GM12878 (cell line): ENCODE data around the gene BEST3. TPM values are rescaled to one million over a fixed set of nuclear protein-coding genes. Genes with fewer than 3 reads are reported as not detected.

Experiments
- ATAC-seq: fragments of 200-7000 bp; cut with Tn5 transposase; 3 replicates; pipeline ENCODE4 v1.9.1; 2020; ENCODE audit warnings: mild to moderate bottlenecking, moderate library complexity
- BruUV-seq: library from RNA; stranded (reverse); fragments of 400-500 nt; replicated peaks from 2 replicates; lab custom pipeline; 2021; lab: Mats Ljungman, UMichigan
- CTCF ChIA-PET: fragments of 300-600 bp; sonication (Branson Sonifier 250); formaldehyde crosslinking; extraction: SDS; loops from one replicate; lab custom pipeline; 2021; ENCODE audit warnings: inconsistent platforms; lab: Yijun Ruan, JAX
- POLR2A ChIA-PET: fragments of 350-600 bp; formaldehyde crosslinking; extraction: SDS; loops from one replicate; lab custom pipeline; 2021; ENCODE audit warnings: inconsistent platforms; lab: Charles Lee
- RAD21 ChIA-PET: fragments of 300-600 bp; sonication (Branson Sonifier 250); formaldehyde crosslinking; loops from one replicate; lab custom pipeline; 2023; ENCODE audit warnings: antibody characterized with exemption; ENCODE audit not compliant: unreplicated experiment; lab: Charles Lee
- SMC1A ChIA-PET: fragments of 300-600 bp; sonication (Branson Sonifier 250); formaldehyde crosslinking; loops from one replicate; lab custom pipeline; 2023; ENCODE audit not compliant: unreplicated experiment, uncharacterized antibody; lab: Charles Lee
- DNase-seq: peaks from one replicate; pipeline ENCODE4 v3.0.0-alpha.2; 2011; ENCODE audit warnings: low read depth, low spot score
- FAIRE-seq: peaks from 3 replicates; lab custom pipeline; 2011; peaks lifted over from hg19 to GRCh38; lab: Jason Lieb, UNC
- H2AFZ ChIP-seq: 2 replicates; pipeline ENCODE4 v1.6.0; 2011; ENCODE audit warnings: low read depth, low read length, control low read depth; ENCODE audit not compliant: control insufficient read depth
- H3K27ac ChIP-seq: 2 replicates; pipeline ENCODE4 v1.5.1; 2011; ENCODE audit warnings: control low read depth; ENCODE audit not compliant: control insufficient read depth, insufficient read depth
- H3K27me3 ChIP-seq, 2 experiments: replicated peaks in 1 of 2; 2 replicates each; pipeline versions ENCODE4 v1.6.0 to v1.6.1; 2011; ENCODE audit warnings: low read length in 1 of 2; ENCODE audit not compliant: control insufficient read depth in 2 of 2, insufficient read depth in 2 of 2
- H3K36me3 ChIP-seq, 2 experiments: 2 replicates each; pipeline ENCODE4 v1.5.1; 2011; ENCODE audit warnings: low read length in 1 of 2; ENCODE audit not compliant: control insufficient read depth in 2 of 2, insufficient read depth in 2 of 2
- H3K4me1 ChIP-seq: 2 replicates; pipeline ENCODE4 v1.6.1; 2011; ENCODE audit warnings: mild to moderate bottlenecking, low read length, moderate library complexity, mixed read lengths; ENCODE audit not compliant: control insufficient read depth, insufficient read depth
- H3K4me2 ChIP-seq: 2 replicates; pipeline ENCODE4 v1.6.0; 2011; ENCODE audit warnings: control low read depth; ENCODE audit not compliant: control insufficient read depth, insufficient read depth
- H3K4me3 ChIP-seq: fragments of 200-600 bp; sonication (generic); 2 replicates; pipeline ENCODE4 v1.5.1; 2016
- H3K79me2 ChIP-seq: 2 replicates; pipeline ENCODE4 v1.6.0; 2011; ENCODE audit warnings: low read length; ENCODE audit not compliant: control insufficient read depth, insufficient read depth
- H3K9ac ChIP-seq: 2 replicates; pipeline ENCODE4 v1.8.0; 2011; ENCODE audit warnings: low read length, control low read depth, mixed read lengths; ENCODE audit not compliant: control insufficient read depth, insufficient read depth
- H3K9me3 ChIP-seq: replicated peaks from 3 replicates; pipeline ENCODE4 v1.5.1; 2011; ENCODE audit warnings: mild to moderate bottlenecking, low read length; ENCODE audit not compliant: control insufficient read depth, insufficient read depth
- H4K20me1 ChIP-seq: 2 replicates; pipeline ENCODE4 v1.6.0; 2011; ENCODE audit not compliant: control insufficient read depth, insufficient read depth
- ASH2L ChIP-seq: fragments of 300-600, 200-600 bp; sonication (generic); IDR thresholded peaks from 2 replicates; pipeline ENCODE4 v1.6.1; 2017; ENCODE audit warnings: low read depth, mild to moderate bottlenecking, borderline replicate concordance
- CHD2 ChIP-seq: IDR thresholded peaks from 2 replicates; pipeline ENCODE4 v1.6.1; 2011; ENCODE audit warnings: low read depth, low read length, improper control_type of control experiment, borderline replicate concordance
- CREB1 ChIP-seq: IDR thresholded peaks from 2 replicates; pipeline ENCODE4 v1.6.1; 2012; ENCODE audit warnings: low read depth, mild to moderate bottlenecking, inconsistent platforms
- E4F1 ChIP-seq: fragments of 450-650 bp; IDR thresholded peaks from 2 replicates; pipeline ENCODE4 v1.6.1; 2018; ENCODE audit warnings: borderline replicate concordance, mild to moderate bottlenecking; ENCODE audit not compliant: partially characterized antibody
- FOXM1 ChIP-seq: IDR thresholded peaks from 2 replicates; pipeline ENCODE4 v1.6.1; 2012; ENCODE audit warnings: low read depth, mild to moderate bottlenecking, inconsistent platforms, low read length, moderate library complexity
- IRF4 ChIP-seq: IDR thresholded peaks from 2 replicates; pipeline ENCODE4 v1.6.1; 2011; ENCODE audit warnings: low read depth, low read length
- IRF5 ChIP-seq: fragments of 450-650 bp; IDR thresholded peaks from 2 replicates; pipeline ENCODE4 v1.6.1; 2017; ENCODE audit warnings: borderline replicate concordance
- JUND ChIP-seq: IDR thresholded peaks from 2 replicates; pipeline ENCODE4 v1.6.1; 2012; ENCODE audit warnings: low read depth, mild to moderate bottlenecking, low read length, improper control_type of control experiment, moderate library complexity
- SUPT20H ChIP-seq: IDR thresholded peaks from 2 replicates; pipeline ENCODE4 v1.6.1; 2011; ENCODE audit warnings: low read depth, mild to moderate bottlenecking, low read length, moderate library complexity, borderline replicate concordance; ENCODE audit not compliant: control insufficient read depth
- TBL1XR1 ChIP-seq: IDR thresholded peaks from 2 replicates; pipeline ENCODE4 v1.6.1; 2012; ENCODE audit warnings: low read depth, low read length, improper control_type of control experiment
- USF1 ChIP-seq: IDR thresholded peaks from 2 replicates; pipeline ENCODE4 v1.6.1; 2011; ENCODE audit warnings: borderline replicate concordance, low read depth, mild to moderate bottlenecking, moderate library complexity, mixed read lengths, low read length; ENCODE audit not compliant: insufficient read depth; ENCODE audit errors: extremely low read length
- WGBS: methylation state at CpG from one replicate; pipeline ENCODE4 v1.1.6; 2016; ENCODE audit warnings: low lambda C conversion rate; ENCODE audit not compliant: insufficient replicate concordance, insufficient coverage; ENCODE audit errors: missing lambda C conversion rate; 5-methylcytosine and 5-hydroxymethylcytosine counted together
- in situ Hi-C: fragments of 300-500 bp; cut with MboI; formaldehyde crosslinking; loops from 9 replicates; pipeline ENCODE4 v1.14.3; 2018; ENCODE audit warnings: mixed read lengths
- intact Hi-C: fragments of 100-400 bp; cut with micrococcal nuclease; formaldehyde crosslinking; loops from one replicate; pipeline ENCODE4 v1.14.2; 2022; ENCODE audit not compliant: unreplicated experiment
- polyA plus RNA-seq, 11 experiments: library from polyadenylated mRNA; depleted of rRNA in 4 of 11; unstranded in 6 of 11; stranded (reverse) in 5 of 11; fragments of >200 nt; fragmentation: Nextera tagmentation in 4 of 11; fragmentation: Illumina TruSeq in 1 of 11; extraction: Ambion mirVana in 4 of 11; extraction: Trizol in 1 of 11; gene quantifications; 1 replicate in 1 of 11; 2 replicates in 10 of 11; pipeline versions ENCODE4 v1.2.1 to v1.2.3, GENCODE V29; 2011 to 2016; ENCODE audit warnings: inconsistent platforms in 2 of 11, missing spikeins in 2 of 11, low read depth in 1 of 11
- total RNA-seq, 4 experiments: library from RNA; depleted of rRNA in 3 of 4; stranded (reverse); fragments of >200 nt in 3 of 4; fragmentation: Illumina TruSeq in 1 of 4; extraction: Trizol in 1 of 4; gene quantifications; 2 replicates each; pipeline versions ENCODE4 v1.2.1 to v1.2.3, GENCODE V29; 2013 to 2021
- TF ChIP-seq, protein P1 (sequence below): fragments of 450-650 bp; IDR thresholded peaks from 2 replicates; pipeline ENCODE4 v1.6.1; 2014; ENCODE audit warnings: mild to moderate bottlenecking

Gene BEST3
- total and polyA plus RNA-seq, 10 of the 15 experiments (the other 5 are each of a cell fraction or from before 2014, with no cell fraction given): not detected

DNA sequence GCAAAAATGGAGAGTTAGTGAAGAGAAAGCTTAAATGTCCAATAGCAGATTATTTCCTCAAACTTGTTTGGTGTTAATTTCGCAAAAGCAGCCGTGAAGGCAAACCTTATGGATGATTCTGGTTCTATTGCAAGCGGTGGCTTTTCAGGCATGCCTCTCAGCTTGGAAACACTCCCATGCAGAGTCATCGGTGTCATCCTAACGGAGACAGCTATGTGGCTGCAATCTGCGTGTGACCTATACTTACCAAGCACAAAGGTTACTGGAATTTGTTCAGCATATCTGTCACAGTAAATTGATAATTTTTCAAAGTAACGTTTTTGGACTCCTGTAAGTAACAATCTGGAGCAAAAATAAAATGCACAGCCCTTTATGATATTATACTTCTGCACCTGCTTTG lies 5.0 kb downstream of the BEST3 start:
- no peak for TF ChIP-seq IRF5
- TF ChIP-seq, all 136 proteins: peak for 0
- no TSS peak for BruUV-seq
- DNase-seq (no peak), ATAC-seq (no peak), FAIRE-seq (no peak)
- no peak overlapping the region for H2AFZ ChIP-seq
- no peaks in the 10 kb centered on the region for H4K20me1 ChIP-seq
- CTCF ChIA-PET: no interaction called here
- in situ Hi-C loops: no loop called here
- SMC1A ChIA-PET: no interaction called here
- H3K79me2 ChIP-seq: no peaks in the 10 kb centered on the region
- H3K36me3 ChIP-seq: no peaks in the 10 kb centered on the region
- no peak overlapping the region for H3K9ac ChIP-seq
- POLR2A ChIA-PET: no interaction called here
- peaks cover 0 to 1% of the 10 kb centered on the region in 2 experiments; a peak in 2 of 4 replicates for H3K27me3 ChIP-seq
- no peak overlapping the region for H3K27ac ChIP-seq
- no peaks in the 10 kb centered on the region for H3K9me3 ChIP-seq
- WGBS: 69% methylated on average over 7 of the region's 7 CpGs
- intact Hi-C loops: no loop called here
- no peak overlapping the region for H3K4me3 ChIP-seq
- H3K4me1 ChIP-seq: no peaks in the 10 kb centered on the region
- RAD21 ChIA-PET: no interaction called here
- H3K4me2 ChIP-seq: no peak overlapping the region

- intact Hi-C loops: no loop called here
- no peak overlapping the region for H3K9ac ChIP-seq
- CTCF ChIA-PET: no interaction called here
- BruUV-seq: no TSS peak
- no peaks in the 10 kb centered on the region for H3K9me3 ChIP-seq
- H2AFZ ChIP-seq: no peak overlapping the region
- in situ Hi-C loops: no loop called here
- peaks cover 0 to 1% of the 10 kb centered on the region in 2 experiments; a peak in 1 of 4 replicates for H3K27me3 ChIP-seq
- FAIRE-seq: no peak
- no peak for ATAC-seq
- no peaks in the 10 kb centered on the region for H3K36me3 ChIP-seq
- RAD21 ChIA-PET: no interaction called here
- no peaks in the 10 kb centered on the region for H3K79me2 ChIP-seq
- WGBS: 67% methylated on average over 2 of the region's 2 CpGs
- H3K4me3 ChIP-seq: no peak overlapping the region
- SMC1A ChIA-PET: no interaction called here
- H4K20me1 ChIP-seq: no peaks in the 10 kb centered on the region
- DNase-seq: no peak
- no peak overlapping the region for H3K27ac ChIP-seq
- H3K4me1 ChIP-seq: no peaks in the 10 kb centered on the region
- POLR2A ChIA-PET: no interaction called here
- H3K4me2 ChIP-seq: no peak overlapping the region
- no peak for TF ChIP-seq SUPT20H
- no peak for TF ChIP-seq TBL1XR1
- no peak for TF ChIP-seq USF1
- TF ChIP-seq JUND: no peak
- no peak for TF ChIP-seq CHD2
- no peak for TF ChIP-seq IRF4
- TF ChIP-seq ASH2L: no peak
- TF ChIP-seq CREB1: no peak
- TF ChIP-seq FOXM1: no peak
- TF ChIP-seq, protein P1, sequence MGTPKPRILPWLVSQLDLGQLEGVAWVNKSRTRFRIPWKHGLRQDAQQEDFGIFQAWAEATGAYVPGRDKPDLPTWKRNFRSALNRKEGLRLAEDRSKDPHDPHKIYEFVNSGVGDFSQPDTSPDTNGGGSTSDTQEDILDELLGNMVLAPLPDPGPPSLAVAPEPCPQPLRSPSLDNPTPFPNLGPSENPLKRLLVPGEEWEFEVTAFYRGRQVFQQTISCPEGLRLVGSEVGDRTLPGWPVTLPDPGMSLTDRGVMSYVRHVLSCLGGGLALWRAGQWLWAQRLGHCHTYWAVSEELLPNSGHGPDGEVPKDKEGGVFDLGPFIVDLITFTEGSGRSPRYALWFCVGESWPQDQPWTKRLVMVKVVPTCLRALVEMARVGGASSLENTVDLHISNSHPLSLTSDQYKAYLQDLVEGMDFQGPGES: no peak
- no peak for TF ChIP-seq E4F1
Observed at GRCh38 chr12:69689638-69690037, 9.5 kb downstream of the BEST3 start.
